ENCODE data around the gene SGCD.

DNA sequence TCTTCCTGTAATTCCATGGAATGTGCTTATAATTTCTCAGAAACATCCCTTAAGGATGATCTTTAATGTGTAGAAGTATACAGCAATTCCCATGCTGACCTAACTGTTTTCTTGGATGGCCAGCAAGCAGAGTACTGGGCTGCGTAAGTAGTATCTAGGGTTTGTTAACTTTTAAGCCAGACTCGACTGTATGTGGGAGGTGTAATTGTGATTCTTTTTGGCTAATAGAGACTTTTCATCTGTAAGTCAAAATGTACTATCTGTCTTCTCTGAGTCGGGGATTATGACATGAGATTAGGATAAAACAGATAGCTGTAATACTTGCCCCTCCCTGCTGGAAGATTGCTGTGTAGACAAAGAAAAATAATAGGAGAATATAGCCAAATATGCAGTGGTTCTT is 169.3 kb downstream of the SGCD start:
- TF ChIP-seq SMC3 (IDR thresholded peaks at IDR 0.05; ENCODE audit: low read depth, low read length): no peak
- TF ChIP-seq, protein P1, sequence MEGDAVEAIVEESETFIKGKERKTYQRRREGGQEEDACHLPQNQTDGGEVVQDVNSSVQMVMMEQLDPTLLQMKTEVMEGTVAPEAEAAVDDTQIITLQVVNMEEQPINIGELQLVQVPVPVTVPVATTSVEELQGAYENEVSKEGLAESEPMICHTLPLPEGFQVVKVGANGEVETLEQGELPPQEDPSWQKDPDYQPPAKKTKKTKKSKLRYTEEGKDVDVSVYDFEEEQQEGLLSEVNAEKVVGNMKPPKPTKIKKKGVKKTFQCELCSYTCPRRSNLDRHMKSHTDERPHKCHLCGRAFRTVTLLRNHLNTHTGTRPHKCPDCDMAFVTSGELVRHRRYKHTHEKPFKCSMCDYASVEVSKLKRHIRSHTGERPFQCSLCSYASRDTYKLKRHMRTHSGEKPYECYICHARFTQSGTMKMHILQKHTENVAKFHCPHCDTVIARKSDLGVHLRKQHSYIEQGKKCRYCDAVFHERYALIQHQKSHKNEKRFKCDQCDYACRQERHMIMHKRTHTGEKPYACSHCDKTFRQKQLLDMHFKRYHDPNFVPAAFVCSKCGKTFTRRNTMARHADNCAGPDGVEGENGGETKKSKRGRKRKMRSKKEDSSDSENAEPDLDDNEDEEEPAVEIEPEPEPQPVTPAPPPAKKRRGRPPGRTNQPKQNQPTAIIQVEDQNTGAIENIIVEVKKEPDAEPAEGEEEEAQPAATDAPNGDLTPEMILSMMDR (IDR thresholded peaks at IDR 0.05): no peak
- TF ChIP-seq SIN3A (IDR thresholded peaks at IDR 0.05; ENCODE audit: borderline replicate concordance, low read depth, low read length): no peak
- no peak for TF ChIP-seq RAD21 (IDR thresholded peaks at IDR 0.05; ENCODE audit: low read length)
- no peak for TF ChIP-seq MXI1 (IDR thresholded peaks at IDR 0.05; ENCODE audit: low read depth, low read length)
- TF ChIP-seq, protein P2, sequence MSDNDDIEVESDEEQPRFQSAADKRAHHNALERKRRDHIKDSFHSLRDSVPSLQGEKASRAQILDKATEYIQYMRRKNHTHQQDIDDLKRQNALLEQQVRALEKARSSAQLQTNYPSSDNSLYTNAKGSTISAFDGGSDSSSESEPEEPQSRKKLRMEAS (IDR thresholded peaks at IDR 0.05; ENCODE audit: low read depth): no peak
- TF ChIP-seq EZH2phosphoT487 (IDR thresholded peaks at IDR 0.05; ENCODE audit: borderline replicate concordance, low read depth): no peak
- TF ChIP-seq EP300 (IDR thresholded peaks at IDR 0.05; ENCODE audit: borderline replicate concordance in 1 of 2, low read depth in 1 of 2, low read length in 1 of 2): no peak
- TF ChIP-seq POLR2AphosphoS5 (IDR thresholded peaks at IDR 0.05; ENCODE audit: low read depth, low read length): no peak
- no peak for TF ChIP-seq FOXM1 (IDR thresholded peaks at IDR 0.05; ENCODE audit: low read depth)
- TF ChIP-seq ELF1 (IDR thresholded peaks at IDR 0.05): no peak

Measured in SK-N-SH (cell line).